HT1080 (cell line): ENCODE data around the gene BLACAT1. TPM values are rescaled to one million over a fixed set of nuclear protein-coding genes. Genes with fewer than 3 reads are reported as not detected.

ENCODE experiments used
- DNase-seq: peaks from one replicate; pipeline ENCODE4 v3.0.0-alpha.2; 2015; ENCODE audit warnings: low read depth
- total RNA-seq: library from RNA; depleted of rRNA; stranded (reverse); fragments of >200 nt; shearing (Covaris generic); gene quantifications from 2 replicates; pipeline ENCODE4 v1.2.3, GENCODE V29; 2014

Gene BLACAT1
- total RNA-seq, 1 experiment from 2014 or later, result 0.19 TPM

DNA sequence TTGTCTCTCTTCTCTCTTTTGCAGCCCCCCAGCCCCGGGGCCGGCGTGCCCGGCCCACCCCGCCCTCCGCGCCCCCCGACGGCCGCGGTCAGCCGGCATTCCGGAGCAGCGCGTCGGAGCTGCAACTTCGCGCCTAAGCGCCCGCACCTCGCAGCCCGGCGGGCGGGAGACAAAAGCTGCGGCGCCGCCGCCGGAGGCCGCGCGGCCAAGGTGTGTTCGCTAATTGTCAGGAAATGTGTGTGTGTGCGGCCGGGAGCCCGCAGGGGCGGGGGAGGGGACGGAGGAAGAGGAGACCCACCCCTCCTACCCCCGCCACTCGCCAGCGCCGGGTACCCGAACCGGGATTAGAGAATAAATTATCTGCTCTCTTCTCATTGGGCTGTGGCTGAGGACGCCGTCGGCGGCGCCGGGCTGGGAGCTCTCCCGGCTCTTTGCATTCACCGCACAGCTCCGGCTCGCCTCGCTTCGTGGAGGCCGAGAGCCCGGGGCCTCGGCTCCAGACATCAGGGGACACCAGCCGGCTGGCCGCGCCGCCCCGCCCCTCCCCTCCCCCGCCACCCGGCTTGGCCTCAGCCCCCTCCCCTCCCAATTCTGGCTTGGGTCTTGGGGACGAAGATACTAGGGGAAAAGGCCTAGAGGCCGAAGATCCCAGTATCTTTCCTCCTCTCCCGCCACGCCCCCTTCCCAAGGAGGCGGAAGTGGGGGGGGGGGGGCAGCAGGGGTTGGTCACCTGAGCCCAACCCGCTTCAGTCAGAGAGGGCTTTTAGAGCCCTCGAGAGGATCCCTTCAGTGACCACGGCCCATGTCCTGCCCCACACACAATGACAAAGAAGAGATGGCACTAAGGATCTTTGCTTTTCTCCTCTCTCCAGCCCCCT lies 1.3 kb upstream of the BLACAT1 start:
- no peak for DNase-seq

DNA sequence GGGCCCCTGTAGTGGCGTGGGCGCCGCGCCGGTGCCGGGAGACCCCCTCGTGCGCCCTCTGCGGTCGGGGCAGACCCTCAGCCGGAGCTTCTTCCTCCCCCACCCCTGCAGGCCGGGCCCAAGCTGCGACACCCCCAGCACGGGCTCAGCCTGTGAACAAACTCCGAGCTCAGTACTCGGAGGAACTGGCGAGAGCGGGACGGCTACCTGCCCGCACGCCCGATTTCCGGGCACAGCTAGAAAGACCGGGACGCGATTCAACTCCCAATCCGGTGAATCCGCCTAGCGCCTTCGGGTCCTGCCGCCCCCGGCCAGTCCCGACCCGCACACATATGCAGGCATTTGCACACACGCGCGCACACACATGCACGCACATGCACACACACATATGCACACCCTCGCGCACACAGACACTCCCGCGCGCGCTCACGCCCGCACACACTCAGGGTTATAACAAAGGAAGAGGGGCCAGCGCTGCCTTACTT lies 580 bp upstream of the BLACAT1 start:
- no peak for DNase-seq

DNA sequence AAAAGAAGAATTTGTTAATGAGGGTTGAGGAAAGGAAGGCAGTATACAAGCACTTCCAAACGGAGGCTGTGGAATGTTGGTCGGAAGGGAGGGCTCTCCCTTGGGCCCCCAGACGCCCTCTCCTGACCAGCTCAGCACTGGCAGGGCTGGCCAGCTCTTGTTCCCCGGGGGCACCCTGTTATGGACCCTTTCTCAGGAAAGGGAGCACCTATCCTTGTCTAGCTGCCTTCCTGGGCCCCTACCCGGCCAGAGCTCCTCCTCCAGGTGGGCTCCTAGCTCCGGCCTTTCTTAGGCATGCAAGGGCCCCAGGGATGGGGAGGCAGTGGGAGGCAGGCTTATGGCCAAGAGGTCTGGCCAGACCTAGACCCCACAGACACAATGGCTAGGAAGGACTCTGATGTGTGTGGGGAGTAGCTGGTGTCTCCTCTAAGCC lies 926 bp downstream of the BLACAT1 start:
- DNase-seq, result no peak

DNA sequence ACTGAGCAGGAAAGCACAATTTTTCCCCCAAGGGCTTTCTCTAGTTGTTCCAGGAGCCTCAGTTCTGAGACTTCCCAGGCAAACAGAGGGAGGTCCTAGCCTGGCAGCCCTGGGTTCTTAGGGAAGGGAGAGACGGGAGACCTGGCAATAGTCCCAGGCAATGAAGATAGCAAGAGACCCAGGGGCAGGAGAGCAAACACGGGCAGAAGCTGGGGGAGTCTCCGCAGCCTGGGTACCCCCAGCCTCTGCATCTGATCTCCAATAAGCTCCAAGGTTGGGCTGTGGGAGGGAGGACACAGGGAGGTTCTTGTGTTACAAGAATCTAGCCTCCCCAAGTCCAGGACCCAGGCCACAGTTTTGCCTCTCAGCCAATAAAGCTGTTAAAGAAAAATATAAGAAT lies 2.4 kb downstream of the BLACAT1 start:
- no peak for DNase-seq

DNA sequence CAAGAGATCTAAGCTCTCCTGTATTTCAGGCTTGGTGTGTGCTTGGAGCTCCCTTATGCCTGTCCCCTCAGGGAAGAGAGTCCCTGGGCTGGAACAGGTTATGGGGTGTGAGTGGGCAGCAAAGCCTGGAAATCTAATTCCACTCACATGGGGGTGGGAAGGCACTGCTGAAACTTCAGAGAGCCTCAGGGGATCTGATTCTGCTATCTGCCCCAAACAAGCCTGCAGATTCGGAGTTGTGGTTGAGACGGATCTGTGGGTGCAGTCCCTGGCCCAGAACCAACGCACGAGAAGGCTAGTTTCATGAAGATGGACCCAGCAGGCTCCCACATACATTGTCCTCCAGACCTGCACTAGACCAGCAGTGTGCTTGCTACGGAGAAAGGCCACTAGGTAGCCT lies 2.9 kb downstream of the BLACAT1 start:
- DNase-seq, result no peak

DNA sequence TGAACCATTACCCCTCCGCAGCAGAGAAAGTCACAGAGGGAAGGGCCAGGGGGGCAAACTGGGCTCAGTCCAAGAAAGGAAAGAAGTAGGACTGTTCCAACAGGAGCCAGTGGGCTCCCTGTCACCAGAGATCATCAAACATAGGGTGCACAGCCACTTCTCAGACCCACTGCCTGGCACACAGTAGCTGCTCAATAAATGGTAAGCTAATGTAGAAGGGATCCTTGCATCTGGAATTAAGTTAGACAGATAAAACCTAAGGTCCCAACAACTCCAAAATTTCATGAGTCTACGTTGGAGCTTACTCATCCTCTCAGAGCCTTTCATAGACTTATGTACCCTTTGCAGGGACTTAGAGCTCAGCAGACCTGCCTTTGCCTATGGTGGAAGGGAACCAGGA lies 3.5 kb downstream of the BLACAT1 start:
- DNase-seq, result no peak

DNA sequence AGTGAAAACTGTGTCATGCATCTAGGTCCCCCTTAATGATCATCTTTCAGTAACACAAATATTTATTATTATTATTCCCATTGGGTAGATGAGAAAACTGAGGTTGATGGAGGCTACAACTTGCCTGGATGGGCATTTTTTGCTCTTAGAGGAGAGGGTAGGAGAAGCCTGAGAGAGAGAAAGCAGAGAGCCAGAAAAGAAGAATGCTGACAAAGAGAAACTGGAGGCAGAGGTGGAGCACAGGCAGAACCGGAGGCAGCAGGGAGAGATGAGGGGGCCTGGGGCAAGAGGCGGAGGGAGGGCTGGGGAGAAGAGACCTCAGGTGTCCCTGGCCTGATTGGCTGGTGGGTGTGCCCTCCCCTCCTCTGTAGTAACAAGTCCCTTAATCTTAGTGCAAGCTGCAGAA lies 4.1 kb downstream of the BLACAT1 start:
- no peak for DNase-seq

DNA sequence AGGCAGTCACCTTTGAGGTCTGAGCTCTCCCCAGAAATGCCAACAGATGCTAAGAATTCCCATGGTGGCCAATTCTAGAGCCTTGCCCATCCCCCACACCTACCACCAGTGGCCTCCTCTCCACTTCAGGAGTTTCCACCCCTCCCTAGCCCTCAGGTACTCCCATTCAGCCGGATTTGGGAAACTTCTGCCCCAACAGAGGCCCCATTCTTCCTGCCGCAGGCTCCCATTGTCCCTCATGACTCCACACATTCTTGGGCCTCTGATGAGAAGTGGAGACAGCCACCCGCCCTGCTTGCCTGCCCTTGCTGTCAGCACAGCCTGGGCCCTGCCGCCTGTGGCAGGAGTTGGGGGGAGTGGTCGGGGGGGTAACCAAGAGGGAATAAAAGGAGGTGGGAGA lies 4.6 kb downstream of the BLACAT1 start:
- DNase-seq, result no peak

DNA sequence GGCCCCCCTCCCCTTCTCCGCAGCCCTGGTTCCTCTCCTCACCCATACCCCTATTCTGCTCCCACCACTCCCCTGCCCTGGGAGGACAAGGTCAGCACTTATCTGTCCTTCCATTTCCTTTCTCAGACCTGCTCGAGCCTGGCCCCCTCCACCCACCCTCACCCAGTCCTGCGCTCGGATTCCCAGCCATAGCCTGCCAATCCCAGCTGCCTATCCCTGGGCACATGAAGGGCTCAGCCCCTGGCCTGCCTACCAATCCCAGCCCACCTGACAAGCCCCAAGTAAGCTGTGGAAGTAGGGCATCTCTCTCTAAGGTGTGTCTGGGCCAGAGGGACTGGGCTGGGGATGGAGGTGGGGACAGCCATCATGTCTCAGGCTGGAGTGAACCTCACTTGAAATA lies 5.4 kb downstream of the BLACAT1 start:
- peak; percentile 28 for DNase-seq

DNA sequence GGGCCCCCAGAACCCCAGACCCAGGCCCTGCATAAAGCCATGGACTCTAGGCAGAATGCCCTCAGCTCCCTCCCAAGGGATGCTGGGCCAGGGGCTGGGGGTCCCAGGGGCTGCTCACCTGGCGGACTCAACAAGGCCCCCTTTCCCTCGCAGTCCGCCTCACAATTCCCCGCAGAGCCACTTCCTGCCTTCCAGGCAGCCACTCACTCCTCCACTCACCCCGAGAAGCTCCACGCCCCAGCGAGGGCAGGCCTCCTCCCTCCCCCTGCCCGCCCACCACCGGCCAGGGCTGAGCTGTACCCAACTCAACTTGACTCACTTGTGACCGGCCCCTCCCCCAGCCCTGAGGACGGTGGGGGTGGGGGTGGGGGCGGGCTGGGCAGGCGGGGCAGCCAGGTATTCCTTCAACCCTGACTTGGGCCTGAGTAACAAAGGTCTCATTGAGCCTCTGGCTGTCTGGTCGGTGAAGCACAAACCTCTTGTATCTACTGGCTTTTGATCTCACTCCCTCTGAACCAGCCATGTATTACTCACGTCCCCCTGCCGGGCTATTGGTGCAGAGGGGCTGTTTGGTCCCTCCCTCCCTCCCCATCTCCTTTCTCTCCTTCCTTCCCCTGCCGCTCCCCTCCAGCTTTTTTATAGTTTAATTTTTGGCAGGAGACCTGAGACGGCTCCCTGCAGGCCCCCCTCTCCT lies 5.9 kb downstream of the BLACAT1 start:
- peak; percentile 89 for DNase-seq

DNA sequence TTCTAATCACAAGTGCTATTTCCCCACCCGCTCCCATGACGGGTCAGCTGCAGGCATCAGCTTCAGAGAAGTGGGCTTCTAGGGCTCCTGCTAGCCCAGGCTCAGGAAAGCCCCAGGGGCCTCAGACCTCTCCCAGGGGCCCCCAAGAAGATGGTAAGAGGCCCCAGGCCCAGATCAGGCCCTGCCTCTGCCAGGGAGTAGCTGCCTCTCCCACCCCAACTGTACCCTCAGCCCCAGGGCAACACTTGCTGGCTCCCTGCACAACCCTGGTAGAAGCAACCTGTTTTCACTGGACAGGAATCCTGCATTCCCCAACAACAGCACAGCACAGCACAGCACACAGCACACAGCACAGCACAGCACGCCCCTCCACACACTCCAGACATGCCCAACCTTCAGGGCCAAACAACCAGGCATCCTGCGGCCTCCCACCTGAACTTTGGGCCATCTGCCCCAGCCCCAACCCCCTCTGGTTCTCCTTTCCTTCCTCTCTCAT lies 6.5 kb downstream of the BLACAT1 start:
- no peak for DNase-seq

DNA sequence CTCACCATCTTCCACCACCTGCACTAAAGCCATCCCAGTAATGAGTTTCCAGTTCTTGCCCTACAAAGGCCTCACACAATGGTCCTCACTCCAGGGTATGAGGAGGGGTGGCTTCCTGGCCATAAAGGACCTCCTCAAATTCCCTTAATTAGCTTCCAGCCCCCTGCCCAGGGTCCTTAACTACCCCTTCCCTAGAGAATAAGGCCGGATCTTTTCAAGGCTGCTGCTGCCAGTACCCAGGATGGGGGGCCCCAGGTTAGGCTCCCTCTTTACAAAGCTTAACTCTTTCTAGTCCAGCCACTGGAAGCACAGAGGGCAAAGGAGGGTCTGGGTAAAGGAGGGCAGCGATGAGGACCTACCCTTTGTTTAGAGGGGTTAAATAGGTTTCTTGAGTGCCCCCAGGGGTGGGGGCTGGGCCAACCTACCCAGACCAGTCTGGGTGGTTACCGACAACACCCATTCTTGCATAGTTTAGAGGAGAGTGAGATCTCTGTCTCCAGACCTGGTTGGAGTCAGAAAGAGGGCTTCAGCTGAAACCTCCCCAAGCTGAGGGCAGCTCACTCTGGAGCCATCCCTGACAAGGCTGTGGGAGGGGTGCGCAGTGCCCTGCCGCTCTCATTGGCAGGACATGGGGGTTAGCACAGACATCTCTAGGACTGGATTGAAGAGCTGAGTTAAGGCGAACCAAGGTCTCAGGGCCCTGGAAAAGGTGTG lies 7.1 kb downstream of the BLACAT1 start:
- no peak for DNase-seq

DNA sequence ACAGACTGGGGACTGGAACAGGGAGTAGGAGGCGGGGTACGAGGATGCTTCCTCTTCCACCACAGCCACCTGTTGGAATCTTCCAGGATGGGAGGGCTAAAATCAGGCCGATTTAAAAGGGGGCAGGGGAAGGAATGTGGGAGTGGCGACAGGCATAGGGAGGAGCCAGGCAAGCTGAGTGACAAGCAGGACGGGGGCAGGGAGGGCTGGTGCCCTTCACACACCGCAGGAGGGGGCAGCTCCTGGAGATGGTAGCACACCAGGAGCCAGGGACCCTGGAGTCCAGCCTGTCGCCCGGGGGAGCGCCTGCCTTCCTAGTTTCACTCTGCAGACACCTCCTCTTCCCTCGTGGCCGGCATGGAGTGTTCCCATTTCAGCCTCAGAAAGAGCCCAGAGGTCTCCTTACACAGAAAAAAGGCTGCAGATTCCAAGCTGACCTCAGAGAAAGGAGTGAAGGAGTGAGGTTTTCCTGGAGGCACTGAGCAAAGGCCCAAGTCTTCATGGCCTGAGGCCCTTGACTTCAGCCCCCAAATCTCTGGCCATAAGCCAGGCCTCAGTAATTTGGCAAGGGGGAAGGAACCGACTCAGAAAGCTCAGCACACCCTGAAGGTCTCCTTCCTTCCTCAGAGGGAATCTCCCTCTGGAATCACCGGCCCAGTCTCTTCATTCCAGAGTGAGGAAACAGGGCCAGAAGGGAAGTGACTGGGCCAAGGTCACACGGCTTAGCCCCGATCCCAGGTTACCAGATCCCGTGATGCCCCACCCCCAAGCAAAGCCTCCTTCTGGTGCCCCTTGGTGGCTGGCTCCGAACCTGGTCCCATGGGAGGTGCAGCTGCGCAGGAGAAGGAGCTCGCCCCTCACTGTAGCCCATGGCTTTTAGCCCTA lies 8.1 kb downstream of the BLACAT1 start:
- DNase-seq, result no peak

DNA sequence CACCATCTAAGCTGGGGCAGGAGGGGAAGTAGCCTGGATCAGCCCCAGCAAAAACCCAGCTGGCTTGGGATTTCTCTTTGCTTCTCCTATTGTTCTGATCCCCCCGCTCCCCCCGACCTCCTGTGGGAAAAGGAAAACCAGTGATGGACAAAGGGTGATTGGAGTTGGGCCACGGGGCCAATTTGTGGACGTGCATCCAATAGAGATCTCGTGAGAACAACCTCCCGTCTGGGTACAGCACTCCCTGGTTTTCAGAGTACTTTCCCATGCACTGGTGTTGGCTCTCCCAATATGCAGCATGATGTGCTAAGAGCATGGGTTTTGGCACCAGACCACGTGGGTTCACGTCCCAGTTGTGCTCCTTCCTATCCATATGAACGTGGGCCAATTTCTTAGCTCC lies 9.0 kb downstream of the BLACAT1 start:
- no peak for DNase-seq

DNA sequence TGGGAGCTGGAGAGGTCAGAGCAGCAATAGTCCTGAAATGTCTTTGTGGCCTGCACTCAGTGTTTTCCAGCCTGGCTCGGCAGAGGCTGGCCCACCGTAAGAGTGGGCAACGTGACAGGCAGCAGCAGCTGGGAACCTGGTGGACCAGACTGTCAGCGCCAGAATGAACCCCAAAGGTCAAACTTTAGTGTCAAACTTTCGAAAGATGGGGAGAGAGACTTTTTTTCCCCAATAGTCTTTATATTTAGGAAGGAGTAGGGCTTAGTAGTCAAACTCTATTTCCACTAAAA lies 10.3 kb downstream of the BLACAT1 start:
- no peak for DNase-seq

DNA sequence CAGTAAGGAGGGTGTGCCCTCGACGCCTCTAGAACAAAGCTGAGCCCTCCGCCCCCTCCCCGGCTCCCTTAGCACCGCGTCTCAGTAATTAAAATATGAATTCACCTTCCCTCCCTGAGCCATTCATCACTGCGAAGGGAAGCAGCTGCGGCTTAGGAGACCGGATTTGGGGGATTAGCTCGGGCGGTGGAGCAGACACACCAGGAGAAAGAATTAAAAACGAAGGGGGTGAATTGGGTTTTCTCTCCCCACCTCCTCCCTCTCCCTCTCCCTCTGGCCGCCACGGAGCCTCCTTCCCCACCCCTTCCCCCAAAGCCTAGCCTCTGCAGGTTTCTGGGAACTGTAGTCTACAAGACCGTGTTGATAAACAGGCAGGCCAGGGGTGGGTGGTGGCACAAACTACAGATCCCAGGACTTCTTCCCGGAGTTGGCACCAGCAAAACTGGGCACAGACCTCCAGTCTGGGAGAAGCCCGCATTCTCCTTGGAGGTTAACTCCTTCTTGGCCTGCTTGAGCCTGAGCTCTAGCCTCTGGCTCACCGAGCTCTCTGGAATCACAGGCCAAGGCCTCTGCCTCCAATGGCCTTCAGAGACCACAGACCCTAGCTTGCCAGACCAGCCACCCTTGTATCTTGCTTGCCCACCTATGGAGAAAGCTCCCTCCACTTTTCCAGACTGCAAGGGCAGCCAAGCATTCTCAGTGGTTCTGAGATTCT lies 10.8 kb downstream of the BLACAT1 start:
- DNase-seq, result peak; percentile 24

DNA sequence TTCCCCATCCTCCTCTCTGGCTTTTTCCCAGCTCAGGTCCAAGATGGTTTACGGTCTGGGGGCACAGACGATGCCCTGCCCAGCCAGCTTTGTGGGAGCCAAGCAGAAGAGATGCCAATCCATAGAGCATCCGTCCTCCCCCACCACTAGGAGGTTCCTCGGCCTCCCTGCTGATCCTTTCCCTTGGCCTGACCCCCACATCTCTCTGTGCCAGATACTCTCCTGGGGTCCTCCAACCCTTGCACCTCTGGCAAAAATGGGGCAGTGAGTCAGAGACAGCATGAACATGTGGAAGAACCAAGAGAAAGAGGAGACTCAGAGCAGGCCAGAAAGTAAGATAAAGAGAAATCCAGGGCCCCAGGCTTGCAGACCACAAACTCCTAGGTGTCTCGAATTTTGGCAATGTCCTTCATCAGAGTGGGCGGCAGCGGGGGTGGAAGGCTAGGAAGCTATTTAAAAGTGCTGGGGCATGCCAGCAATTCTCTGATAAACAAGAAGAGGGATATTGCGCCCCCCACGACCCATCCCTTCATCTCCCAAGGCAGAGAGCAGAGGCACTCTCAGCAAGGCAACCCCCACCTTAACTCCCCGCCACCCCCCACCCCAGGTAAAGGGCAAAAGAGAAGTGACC lies 11.4 kb downstream of the BLACAT1 start:
- no peak for DNase-seq

DNA sequence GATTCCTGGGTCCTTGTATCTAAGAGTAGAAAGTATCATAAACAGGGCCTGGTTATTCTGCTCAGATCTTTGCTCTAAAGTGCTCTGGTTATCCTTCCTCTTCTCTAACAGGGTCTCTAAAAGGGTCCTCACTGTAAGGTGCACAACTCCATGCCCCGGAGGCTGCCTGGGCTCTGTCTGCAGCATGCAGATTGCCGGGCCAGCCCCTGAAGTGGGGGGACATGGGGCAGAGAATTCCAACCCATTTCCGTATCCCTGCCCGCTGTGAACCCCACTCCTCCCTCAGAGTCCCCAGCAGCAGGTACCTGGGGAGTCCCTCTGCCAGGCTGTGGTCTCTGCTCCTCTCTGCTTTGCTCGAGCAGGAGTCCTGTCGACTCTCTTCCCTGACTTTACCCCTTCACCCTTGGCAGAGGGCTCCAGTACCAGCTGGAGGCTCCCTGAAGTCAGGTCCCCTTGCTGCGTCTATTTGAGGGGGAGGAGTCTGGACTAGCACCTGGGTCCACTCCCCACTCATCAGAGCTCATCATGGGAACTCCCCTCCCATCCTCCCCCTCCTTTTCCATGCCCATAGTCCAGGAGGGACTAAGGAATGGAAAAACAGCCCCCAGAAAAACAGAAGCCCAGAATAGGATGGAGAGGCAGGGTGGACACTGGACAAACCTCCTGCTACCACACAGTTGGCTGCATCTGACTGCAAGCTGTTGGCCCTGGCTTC lies 12.1 kb downstream of the BLACAT1 start:
- DNase-seq, result no peak

DNA sequence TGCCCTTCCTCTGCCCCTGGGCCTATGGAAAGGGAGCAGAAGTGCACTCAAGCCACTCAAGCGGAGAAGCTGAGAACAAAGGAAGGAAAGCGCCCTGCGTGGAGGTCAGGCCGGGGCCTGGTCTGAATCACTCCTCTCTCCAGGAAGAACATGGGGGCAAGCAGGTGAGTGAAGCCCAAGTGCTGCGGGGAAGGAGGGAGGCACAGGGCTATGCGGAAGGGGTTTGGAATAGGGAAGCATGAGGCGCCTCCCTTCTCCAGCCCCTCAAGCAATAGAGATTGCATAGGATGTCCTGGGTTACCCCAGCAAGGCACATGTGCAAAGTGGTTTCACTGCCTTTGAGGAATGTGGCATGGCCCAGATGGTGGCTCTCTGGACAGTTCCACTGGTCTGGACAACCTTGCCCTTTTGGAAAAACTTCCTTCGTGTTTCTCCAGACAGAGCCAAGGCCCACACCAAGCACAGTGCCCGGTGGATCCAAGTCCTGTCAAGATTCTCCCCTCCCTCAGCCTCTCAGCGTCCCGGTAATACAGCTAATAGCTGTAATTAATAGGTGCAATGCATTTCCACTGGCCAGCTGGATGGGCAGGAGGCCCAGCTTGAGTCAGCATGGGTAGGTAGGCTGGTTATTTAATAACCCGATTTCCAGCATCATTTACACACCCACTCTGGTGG lies 13.7 kb downstream of the BLACAT1 start:
- DNase-seq, result no peak
